Measurements from ENCODE around the gene KCNK4.
A peak's percentile ranks its signal among the peaks of the same experiment; 100 is the strongest.

The KCNK4 gene

GRCh38 chr11:64253481-64253880, 37.6 kb upstream of the KCNK4 start:
- DNase-seq, result no peak

- no peak for DNase-seq
These were observed 36.8 kb upstream of the KCNK4 start for GRCh38 chr11:64254326-64254725.

GRCh38 chr11:64255135-64256128, 35.7 kb upstream of the KCNK4 start:
- DNase-seq, result no peak

- DNase-seq, result no peak
These were observed 34.8 kb upstream of the KCNK4 start for GRCh38 chr11:64256300-64256699.

- DNase-seq, result no peak
These were observed 32.7 kb upstream of the KCNK4 start for GRCh38 chr11:64258356-64258755.

- no peak for DNase-seq
These were observed 32.1 kb upstream of the KCNK4 start for GRCh38 chr11:64258946-64259532.

GRCh38 chr11:64259533-64260067, 31.5 kb upstream of the KCNK4 start:
- DNase-seq, result no peak

- DNase-seq, result no peak
These were observed 30.9 kb upstream of the KCNK4 start for GRCh38 chr11:64260147-64260708.

GRCh38 chr11:64261556-64262080, 29.5 kb upstream of the KCNK4 start:
- DNase-seq, result no peak

DNA sequence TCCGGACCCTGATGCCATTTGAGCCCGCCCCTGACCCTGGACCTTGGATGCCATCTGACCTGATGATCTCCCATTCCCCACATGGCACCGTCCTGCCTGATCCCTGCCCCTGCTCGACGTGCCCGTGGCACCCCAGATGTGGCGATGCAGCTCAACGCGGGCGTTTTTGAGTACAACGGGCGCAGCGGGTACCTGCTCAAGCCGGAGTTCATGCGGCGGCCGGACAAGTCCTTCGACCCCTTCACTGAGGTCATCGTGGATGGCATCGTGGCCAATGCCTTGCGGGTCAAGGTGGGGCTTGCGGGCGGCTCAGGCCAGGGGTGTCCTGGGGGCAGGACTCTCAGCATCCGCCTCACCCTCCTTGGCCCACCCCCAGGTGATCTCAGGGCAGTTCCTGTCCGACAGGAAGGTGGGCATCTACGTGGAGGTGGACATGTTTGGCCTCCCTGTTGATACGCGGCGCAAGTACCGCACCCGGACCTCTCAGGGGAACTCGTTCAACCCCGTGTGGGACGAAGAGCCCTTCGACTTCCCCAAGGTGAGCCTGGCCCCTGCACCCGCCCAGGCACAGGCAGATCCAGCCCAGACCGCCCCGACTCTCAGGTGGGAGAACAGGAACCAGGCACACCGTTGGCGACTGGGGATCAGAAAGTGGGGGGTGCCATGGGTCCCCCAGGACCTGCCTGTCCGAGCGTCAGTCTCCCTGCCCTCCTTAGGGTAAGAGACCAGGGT, 28.7 kb upstream of the KCNK4 start:
- no peak for DNase-seq

DNA sequence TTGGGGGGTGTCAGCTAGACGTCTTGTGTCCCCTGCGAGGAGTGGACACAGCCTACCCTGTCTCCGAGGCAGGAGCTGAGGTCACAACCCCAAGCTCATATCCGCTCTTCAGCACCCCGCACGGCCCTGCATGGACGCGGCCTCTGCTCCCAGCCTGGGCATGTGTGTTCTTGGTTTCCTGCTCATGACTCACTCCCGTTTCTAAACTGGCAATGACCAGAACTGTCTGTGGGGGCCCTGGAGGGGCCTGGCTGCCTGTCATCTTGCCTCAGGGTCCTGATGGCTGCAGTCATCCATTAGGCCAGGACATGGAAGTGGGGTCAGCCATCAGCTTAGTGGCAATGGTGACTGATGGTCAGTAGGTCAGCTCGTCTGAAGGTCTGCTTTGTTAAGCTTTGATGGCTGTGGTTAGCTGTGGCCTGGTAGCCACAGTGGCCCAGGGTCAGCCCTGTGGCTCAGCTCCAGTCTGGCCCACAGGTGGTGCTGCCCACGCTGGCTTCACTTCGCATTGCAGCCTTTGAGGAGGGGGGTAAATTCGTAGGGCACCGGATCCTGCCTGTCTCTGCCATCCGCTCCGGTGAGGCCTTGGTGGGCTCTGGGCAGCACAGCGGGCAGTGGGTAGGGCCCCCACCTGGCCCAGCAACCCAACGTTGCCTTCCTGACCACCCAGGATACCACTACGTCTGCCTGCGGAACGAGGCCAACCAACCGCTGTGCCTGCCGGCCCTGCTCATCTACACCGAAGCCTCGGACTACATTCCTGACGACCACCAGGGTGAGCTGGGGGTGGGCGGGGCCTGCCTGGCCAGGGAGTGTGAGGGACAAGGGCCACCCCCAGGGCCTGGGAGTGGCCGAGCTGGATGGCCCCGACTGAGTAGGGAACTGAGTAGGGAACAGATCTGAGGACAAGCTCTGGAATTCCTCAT, 27.8 kb upstream of the KCNK4 start:
- no peak for DNase-seq

DNA sequence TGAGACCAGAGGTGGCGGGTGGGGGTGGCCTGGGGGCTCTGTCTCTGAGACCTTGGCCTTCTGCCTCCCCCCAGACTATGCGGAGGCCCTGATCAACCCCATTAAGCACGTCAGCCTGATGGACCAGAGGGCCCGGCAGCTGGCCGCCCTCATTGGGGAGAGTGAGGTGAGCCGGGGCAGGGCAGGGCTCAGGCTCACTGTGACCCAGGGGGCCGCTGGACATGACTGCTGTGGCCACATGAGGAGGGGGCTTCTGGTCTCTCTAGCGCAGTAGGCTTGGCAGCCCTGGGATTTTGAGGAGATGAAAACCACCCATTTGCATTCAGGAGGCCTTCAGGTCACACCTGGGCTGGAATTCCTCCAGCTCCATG, 27.2 kb upstream of the KCNK4 start:
- DNase-seq, result no peak

DNA sequence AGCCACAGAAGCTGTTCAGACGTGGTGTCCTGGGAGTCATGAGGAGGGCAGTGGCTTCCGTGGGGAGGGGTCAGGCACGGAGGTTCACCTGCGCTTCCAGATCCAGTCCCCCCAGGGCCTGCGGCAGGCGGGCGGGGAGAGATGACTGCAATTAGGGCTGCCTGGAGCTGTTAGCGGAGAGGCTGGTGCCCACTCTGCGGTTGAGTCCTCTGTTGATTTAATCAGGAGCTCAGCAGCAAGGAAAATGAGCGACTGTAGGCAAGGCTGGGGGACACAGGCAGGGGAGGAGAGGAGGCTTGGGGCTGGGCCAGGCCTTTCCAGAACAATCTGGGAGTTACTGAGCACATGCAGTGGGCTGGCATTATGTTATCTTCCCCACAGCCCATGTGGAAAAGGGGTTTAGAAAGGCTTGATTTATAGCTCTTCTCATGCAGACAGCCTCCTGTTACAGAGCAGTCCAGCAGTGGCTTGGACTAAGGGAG, 26.7 kb upstream of the KCNK4 start:
- DNase-seq, result no peak

DNA sequence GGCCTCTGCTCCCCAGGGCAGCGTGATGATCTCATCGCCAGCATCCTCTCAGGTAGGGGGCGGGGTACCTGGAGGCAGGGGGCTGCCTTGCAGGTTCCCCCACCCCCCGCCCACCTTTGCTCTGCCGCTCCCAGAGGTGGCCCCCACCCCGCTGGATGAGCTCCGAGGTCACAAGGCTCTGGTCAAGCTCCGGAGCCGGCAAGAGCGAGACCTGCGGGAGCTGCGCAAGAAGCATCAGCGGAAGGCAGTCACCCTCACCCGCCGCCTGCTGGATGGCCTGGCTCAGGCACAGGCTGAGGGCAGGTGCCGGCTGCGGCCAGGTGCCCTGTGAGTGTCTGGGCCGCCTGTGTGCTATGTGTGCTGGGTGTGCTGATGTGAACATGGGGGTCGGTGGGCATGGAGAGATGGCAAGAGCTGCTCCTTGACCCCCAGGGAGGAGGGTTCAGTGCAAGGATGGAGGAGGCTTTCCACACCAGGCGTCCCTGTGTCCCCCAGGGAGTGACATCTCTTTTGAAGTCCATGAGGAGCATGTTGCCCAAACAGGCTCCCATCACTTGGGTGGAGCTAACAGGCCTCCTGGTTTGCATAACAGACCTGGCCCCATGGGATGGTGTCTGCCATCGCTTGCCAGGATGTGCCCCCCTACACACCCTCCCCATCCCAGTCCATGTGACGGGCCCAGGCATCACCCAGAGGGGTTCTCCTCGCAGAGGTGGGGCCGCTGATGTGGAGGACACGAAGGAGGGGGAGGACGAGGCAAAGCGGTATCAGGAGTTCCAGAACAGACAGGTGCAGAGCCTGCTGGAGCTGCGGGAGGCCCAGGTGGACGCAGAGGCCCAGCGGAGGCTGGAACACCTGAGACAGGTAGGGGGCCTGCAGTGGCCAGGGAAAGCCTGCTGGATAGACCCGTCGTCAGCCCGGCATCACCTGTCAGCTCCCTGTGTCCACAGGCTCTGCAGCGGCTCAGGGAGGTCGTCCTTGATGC, 25.6 kb upstream of the KCNK4 start:
- DNase-seq, result no peak

- DNase-seq, result no peak
These were observed 24.8 kb upstream of the KCNK4 start for GRCh38 chr11:64266339-64266738.

- no peak for DNase-seq
These were observed 23.7 kb upstream of the KCNK4 start for GRCh38 chr11:64267207-64267945.

DNA sequence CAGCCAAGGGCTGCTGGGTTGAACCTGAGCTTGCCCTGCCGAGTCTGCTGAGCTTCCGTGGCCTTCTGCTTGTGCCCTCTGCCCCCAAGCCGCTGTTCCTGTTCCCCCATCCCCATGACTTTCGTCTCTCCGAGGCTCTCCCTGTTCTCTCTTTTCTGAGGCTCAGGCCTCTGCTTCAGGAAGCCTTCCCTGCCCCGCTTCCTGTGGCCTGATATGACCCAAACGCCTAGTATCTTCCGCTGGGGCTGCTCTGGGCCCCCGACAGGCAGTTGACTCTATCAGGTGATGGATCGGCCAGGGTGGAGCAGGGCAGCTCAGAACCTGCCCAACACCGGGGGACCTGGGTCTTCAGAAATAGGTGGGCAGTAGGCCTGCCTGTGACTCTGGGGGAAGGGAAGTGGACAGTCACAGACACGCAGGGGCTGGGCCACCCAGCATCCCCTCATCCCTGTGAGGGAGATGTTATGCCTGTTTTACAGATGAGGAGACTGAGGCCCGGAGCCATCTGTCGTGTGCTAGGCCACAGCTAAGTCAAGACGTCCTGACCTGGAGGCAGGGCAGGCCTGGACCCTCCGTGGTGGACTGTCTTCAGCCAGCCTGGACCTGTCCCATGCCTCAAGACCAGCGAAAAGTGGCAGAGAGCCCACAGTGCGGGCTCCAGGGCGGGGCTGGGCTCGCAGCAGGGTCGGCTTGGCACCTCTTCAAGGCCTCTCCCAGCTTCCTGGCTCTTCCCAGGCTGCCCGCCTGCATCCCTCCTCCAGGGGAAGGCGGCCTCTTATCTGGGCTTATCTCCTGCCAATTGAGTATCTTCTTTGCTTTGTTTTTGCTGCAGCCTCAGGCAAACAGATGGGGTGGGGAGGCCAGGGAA, 22.8 kb upstream of the KCNK4 start:
- DNase-seq, result peak; percentile 53

- peak; percentile 58 for DNase-seq
These were observed 22.1 kb upstream of the KCNK4 start for GRCh38 chr11:64268893-64269539.

All from GF-D8 (cell line).